ENCODE measurements around the gene SPG7.
"Not testable (repeated sequence)": the region's sequence is repeated elsewhere in the genome, so short reads cannot be mapped to it uniquely, and the experiment has no call there.

SPG7 gene

GRCh38 chr16:89565506-89566372 is 57.5 kb downstream of the SPG7 start:
- DNase-seq: no peak

GRCh38 chr16:89567656-89568594 is 59.7 kb downstream of the SPG7 start:
- no peak for DNase-seq

GRCh38 chr16:89569506-89570341 is 61.5 kb downstream of the SPG7 start:
- no peak for DNase-seq

- no peak for DNase-seq
Measured at GRCh38 chr16:89570342-89570923, 62.2 kb downstream of the SPG7 start.

GRCh38 chr16:89570983-89571598 is 62.9 kb downstream of the SPG7 start:
- not testable (repeated sequence) for DNase-seq

GRCh38 chr16:89571636-89572035 is 63.4 kb downstream of the SPG7 start:
- DNase-seq: no peak

- DNase-seq: no peak
Measured at GRCh38 chr16:89572073-89572484, 63.9 kb downstream of the SPG7 start.

GRCh38 chr16:89572485-89573205 is 64.4 kb downstream of the SPG7 start:
- DNase-seq: no peak

GRCh38 chr16:89573826-89574680 is 65.8 kb downstream of the SPG7 start:
- no peak for DNase-seq

GRCh38 chr16:89574681-89575246 is 66.6 kb downstream of the SPG7 start:
- DNase-seq: no peak

GRCh38 chr16:89575247-89576152 is 67.3 kb downstream of the SPG7 start, which contains the start of gene CPNE7:
TSS of gene CPNE7 (plus strand) at chr16:89575758. CDS start at chr16:89575898, 140 bp downstream.
- no peak for DNase-seq

GRCh38 chr16:89576153-89577054 is 68.2 kb downstream of the SPG7 start:
- no peak for DNase-seq

- DNase-seq: no peak
Measured at GRCh38 chr16:89577055-89577759, 69.0 kb downstream of the SPG7 start.

- DNase-seq: no peak
Measured at GRCh38 chr16:89579351-89579750, 71.1 kb downstream of the SPG7 start.

GRCh38 chr16:89581045-89581695 is 73.0 kb downstream of the SPG7 start:
- DNase-seq: no peak

GRCh38 chr16:89581861-89582563 is 73.8 kb downstream of the SPG7 start:
- no peak for DNase-seq
